ENCODE results near the gene KLHL29. TPM values are rescaled to one million over a fixed set of nuclear protein-coding genes. Genes with fewer than 3 reads are reported as not detected.

KLHL29 gene
- total RNA-seq, 1 donor from 2014 or later: 4.4 TPM

DNA sequence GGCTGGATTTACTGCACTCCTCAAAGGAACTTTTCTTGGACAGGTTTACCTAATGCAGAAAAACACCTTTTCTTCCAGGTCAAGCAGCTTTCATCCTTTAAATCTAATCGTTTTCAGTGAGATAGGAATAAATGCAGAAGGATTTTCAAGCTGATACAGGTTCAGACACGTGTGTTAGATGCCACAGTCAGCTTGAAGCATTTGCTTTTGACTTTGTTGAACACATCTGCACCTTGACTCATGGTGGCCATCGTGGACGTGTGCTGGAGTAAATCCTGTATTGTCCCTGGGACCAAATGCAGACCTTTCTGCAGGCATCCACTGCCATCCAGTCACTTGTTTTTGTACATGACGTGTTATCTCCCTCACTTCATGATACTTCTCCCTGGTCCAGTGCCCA lies 61.9 kb downstream of the KLHL29 start:
- TF ChIP-seq, protein P1, sequence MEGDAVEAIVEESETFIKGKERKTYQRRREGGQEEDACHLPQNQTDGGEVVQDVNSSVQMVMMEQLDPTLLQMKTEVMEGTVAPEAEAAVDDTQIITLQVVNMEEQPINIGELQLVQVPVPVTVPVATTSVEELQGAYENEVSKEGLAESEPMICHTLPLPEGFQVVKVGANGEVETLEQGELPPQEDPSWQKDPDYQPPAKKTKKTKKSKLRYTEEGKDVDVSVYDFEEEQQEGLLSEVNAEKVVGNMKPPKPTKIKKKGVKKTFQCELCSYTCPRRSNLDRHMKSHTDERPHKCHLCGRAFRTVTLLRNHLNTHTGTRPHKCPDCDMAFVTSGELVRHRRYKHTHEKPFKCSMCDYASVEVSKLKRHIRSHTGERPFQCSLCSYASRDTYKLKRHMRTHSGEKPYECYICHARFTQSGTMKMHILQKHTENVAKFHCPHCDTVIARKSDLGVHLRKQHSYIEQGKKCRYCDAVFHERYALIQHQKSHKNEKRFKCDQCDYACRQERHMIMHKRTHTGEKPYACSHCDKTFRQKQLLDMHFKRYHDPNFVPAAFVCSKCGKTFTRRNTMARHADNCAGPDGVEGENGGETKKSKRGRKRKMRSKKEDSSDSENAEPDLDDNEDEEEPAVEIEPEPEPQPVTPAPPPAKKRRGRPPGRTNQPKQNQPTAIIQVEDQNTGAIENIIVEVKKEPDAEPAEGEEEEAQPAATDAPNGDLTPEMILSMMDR (IDR thresholded peaks at IDR 0.05; ENCODE audit: unreplicated experiment): no peak
- Mint-ChIP-seq H3K27me3 (peaks cover 5% of the 10 kb centered on the region), H3K36me3 (ENCODE audit: insufficient read depth) (no peaks in the 10 kb centered on the region), H3K4me1 (ENCODE audit: low read depth) (no peaks in the 10 kb centered on the region), H3K27ac (no peak overlapping the region), H3K9me3 (ENCODE audit: low read depth) (no peaks in the 10 kb centered on the region), H3K4me3 (ENCODE audit: low read depth) (no peak overlapping the region)
- DNase-seq (ENCODE audit: low spot score, unreplicated experiment): no peak

- Mint-ChIP-seq H3K36me3 (ENCODE audit: insufficient read depth) (no peaks in the 10 kb centered on the region), H3K27ac (no peak overlapping the region)
Observed at GRCh38 chr2:23447405-23447804, 62.4 kb downstream of the KLHL29 start.

GRCh38 chr2:23448906-23449305 lies 63.9 kb downstream of the KLHL29 start:
- no peak for DNase-seq (ENCODE audit: low spot score, unreplicated experiment)
- Mint-ChIP-seq H3K4me1 (ENCODE audit: low read depth) (no peaks in the 10 kb centered on the region), H3K36me3 (ENCODE audit: insufficient read depth) (no peaks in the 10 kb centered on the region), H3K27me3 (peaks cover 10% of the 10 kb centered on the region), H3K9me3 (ENCODE audit: low read depth) (no peaks in the 10 kb centered on the region), H3K27ac (no peak overlapping the region), H3K4me3 (ENCODE audit: low read depth) (no peak overlapping the region)
- TF ChIP-seq, protein P1 (IDR thresholded peaks at IDR 0.05; ENCODE audit: unreplicated experiment): no peak

More at GRCh38 chr2:23447405-23447804, 62.4 kb downstream of the KLHL29 start:
- Mint-ChIP-seq H3K27me3 (peaks cover 6% of the 10 kb centered on the region), H3K9me3 (ENCODE audit: low read depth) (no peaks in the 10 kb centered on the region), H3K4me1 (ENCODE audit: low read depth) (no peaks in the 10 kb centered on the region), H3K4me3 (ENCODE audit: low read depth) (no peak overlapping the region)
- no peak for DNase-seq (ENCODE audit: low spot score, unreplicated experiment)
- TF ChIP-seq, protein P1 (IDR thresholded peaks at IDR 0.05; ENCODE audit: unreplicated experiment): no peak

- TF ChIP-seq, protein P1 (IDR thresholded peaks at IDR 0.05; ENCODE audit: unreplicated experiment): no peak
- H3K27ac Mint-ChIP-seq: no peak overlapping the region
- no peak for DNase-seq (ENCODE audit: low spot score, unreplicated experiment)
- H3K36me3 Mint-ChIP-seq (ENCODE audit: insufficient read depth): no peaks in the 10 kb centered on the region
- H3K4me3 Mint-ChIP-seq (ENCODE audit: low read depth): no peak overlapping the region
- H3K27me3 Mint-ChIP-seq: peaks cover 10% of the 10 kb centered on the region
- peaks cover 3% of the 10 kb centered on the region for H3K4me1 Mint-ChIP-seq (ENCODE audit: low read depth)
- H3K9me3 Mint-ChIP-seq (ENCODE audit: low read depth): no peaks in the 10 kb centered on the region
Observed at GRCh38 chr2:23449413-23449812, 64.4 kb downstream of the KLHL29 start.

- Mint-ChIP-seq H3K27ac (no peak overlapping the region), H3K36me3 (ENCODE audit: insufficient read depth) (no peaks in the 10 kb centered on the region), H3K4me1 (ENCODE audit: low read depth) (peaks cover 6% of the 10 kb centered on the region), H3K4me3 (ENCODE audit: low read depth) (no peak overlapping the region), H3K9me3 (ENCODE audit: low read depth) (no peaks in the 10 kb centered on the region), H3K27me3 (peaks cover 14% of the 10 kb centered on the region)
- DNase-seq (ENCODE audit: low spot score, unreplicated experiment): no peak
- TF ChIP-seq, protein P1 (IDR thresholded peaks at IDR 0.05; ENCODE audit: unreplicated experiment): no peak
Observed at GRCh38 chr2:23449831-23450331, 64.9 kb downstream of the KLHL29 start.

Data from progenitor cell of endocrine pancreas (in vitro differentiated cells).